ENCODE data around the gene C21orf58.

DNA sequence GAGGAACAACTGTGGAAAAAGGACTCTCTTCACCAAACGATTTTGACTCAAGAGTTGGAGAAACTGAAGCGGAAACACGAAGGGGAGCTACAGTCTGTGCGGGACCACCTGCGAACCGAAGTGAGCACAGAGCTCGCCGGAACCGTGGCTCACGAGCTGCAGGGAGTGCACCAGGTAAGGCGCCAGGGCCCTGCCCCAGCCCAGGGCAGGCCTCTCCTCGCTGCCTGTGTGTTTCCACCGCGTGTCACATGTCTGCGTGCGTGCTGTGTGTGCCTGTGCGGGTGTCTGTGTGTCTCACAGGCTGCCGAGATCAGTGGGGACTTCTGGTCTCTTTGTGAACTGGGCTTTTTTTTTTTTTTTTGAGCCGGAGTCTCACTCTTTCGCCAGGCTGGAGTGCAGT is 43.3 kb upstream of the C21orf58 start:
- TF ChIP-seq EZH2phosphoT487 (IDR thresholded peaks at IDR 0.05; ENCODE audit: insufficient read depth, low read depth) (no peak), EZH2 (IDR thresholded peaks at IDR 0.05; ENCODE audit: insufficient read depth, poor library complexity, severe bottlenecking) (no peak)

Measured in GM23248 (cell line).